Calu3 (cell line): ENCODE results near the gene TOM1L2. TPM values are rescaled to one million over a fixed set of nuclear protein-coding genes. Genes with fewer than 3 reads are reported as not detected.

Source experiments
- BruUV-seq: library from RNA; stranded (reverse); fragments of 400-500 nt; replicated peaks from 2 replicates; lab custom pipeline; 2021; lab: Mats Ljungman, UMichigan
- CTCF ChIA-PET: fragments of 300-600 bp; sonication (Branson Sonifier 250); formaldehyde crosslinking; loops from one replicate; lab custom pipeline; 2022; ENCODE audit warnings: antibody characterized with exemption; lab: Charles Lee
- DNase-seq: peaks from one replicate; pipeline ENCODE4 v3.0.0; 2022
- H3K27ac Mint-ChIP-seq: one replicate; pipeline ENCODE4 v1.8.0; 2022; ENCODE audit warnings: mixed read lengths; ENCODE audit not compliant: unreplicated experiment
- H3K27me3 Mint-ChIP-seq: one replicate; pipeline ENCODE4 v1.8.0; 2022; ENCODE audit warnings: mixed read lengths; ENCODE audit not compliant: unreplicated experiment
- H3K36me3 Mint-ChIP-seq: one replicate; pipeline ENCODE4 v1.8.0; 2022; ENCODE audit warnings: mild to moderate bottlenecking, moderate library complexity, mixed read lengths; ENCODE audit not compliant: insufficient read depth, unreplicated experiment
- H3K4me1 Mint-ChIP-seq: one replicate; pipeline ENCODE4 v1.8.0; 2022; ENCODE audit warnings: mild to moderate bottlenecking, low read depth, mixed read lengths; ENCODE audit not compliant: unreplicated experiment
- H3K4me3 Mint-ChIP-seq: one replicate; pipeline ENCODE4 v1.8.0; 2022; ENCODE audit warnings: mild to moderate bottlenecking, low read depth, moderate library complexity, mixed read lengths; ENCODE audit not compliant: unreplicated experiment
- H3K9me3 Mint-ChIP-seq: one replicate; pipeline ENCODE4 v1.8.0; 2022; ENCODE audit warnings: low read depth, mixed read lengths; ENCODE audit not compliant: unreplicated experiment
- intact Hi-C: fragments of 100-400 bp; cut with micrococcal nuclease; formaldehyde crosslinking; loops from one replicate; pipeline ENCODE4 v1.10.0; 2022; ENCODE audit not compliant: unreplicated experiment
- total RNA-seq: library from RNA; stranded (reverse); gene quantifications from 2 replicates; pipeline ENCODE4 v1.2.3, GENCODE V29; 2022
- TF ChIP-seq, protein P1 (sequence below): fragments of 200-600 bp; IDR thresholded peaks from one replicate; pipeline ENCODE4 v1.8.0; 2022; ENCODE audit warnings: antibody characterized with exemption; ENCODE audit not compliant: unreplicated experiment

Gene TOM1L2
- total RNA-seq, 1 experiment from 2014 or later = 20.1 TPM

DNA sequence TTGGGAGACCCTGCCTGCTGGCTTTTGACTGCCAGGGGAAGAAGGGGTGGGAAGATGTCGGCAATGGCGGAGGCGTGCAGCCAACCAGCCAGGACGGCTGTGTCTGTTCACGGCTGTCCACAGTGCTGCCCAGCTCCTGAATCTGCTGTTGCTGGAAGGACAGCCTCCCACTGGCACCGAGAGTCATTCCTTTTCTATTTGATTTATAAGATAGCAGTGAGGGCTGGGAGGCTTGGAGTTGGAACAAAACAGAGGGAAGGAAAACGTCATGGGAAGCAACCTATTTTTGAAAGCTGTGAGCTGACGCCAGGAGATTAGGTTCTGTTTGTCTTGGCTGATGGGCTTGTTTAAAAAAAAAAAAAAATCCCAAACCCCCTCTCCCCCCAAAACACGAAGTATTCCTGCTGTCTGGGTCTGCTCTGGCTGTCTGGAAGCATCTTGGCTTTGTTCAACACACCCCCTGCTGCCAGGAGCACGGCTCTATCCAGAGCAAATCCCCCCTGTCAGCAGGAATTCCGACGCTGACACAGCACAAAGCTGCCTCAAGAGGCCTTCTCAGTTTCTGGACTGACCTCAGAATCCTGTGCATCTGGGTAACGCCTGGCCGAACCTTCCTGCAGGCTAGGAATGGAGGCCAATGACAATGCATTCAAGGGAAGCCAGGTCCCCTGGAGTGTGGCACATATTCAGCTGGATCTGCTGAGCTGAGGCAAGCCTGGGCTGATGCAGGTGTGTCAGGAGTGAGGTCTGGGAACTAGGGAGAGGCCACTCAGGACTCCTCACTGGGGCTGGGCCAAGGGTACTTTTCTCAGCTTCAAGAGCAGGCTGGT, 94.5 kb downstream of the TOM1L2 start:
- CTCF ChIA-PET = no interaction called here

DNA sequence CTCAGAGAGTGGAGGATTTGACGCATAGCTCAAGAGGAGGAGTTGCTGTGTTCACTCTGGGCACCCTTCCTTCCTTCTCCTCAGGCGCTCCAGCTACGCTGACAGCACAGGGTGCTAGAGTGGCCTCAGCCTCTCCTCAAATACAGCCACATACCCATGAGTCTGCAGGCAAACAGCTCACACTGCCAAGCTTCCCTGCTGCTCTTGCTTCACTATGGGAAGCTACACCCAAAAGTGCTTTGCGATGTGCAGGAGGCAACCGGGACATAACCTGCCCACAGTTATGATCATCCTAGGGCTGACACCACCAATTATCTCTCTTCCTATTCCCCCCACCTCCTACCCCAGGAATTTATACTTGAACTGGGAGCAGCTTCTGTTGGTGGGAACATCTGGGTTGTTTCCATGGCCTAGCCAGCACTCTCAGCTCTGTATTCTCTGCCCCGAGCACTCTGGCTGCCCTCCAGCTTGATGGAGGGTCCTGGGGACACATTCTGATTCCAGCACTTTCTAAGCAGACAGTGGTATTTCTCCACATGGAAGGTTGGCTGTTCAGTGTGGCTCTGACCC, 95.2 kb downstream of the TOM1L2 start:
- CTCF ChIA-PET = interaction anchor here (0.7 to 1.0 kb wide), 2 partner anchors 36 to 134 kb away, joined by 3 to 7 read pairs; no protein-coding TSS in a partner anchor
- TF ChIP-seq, protein P1, sequence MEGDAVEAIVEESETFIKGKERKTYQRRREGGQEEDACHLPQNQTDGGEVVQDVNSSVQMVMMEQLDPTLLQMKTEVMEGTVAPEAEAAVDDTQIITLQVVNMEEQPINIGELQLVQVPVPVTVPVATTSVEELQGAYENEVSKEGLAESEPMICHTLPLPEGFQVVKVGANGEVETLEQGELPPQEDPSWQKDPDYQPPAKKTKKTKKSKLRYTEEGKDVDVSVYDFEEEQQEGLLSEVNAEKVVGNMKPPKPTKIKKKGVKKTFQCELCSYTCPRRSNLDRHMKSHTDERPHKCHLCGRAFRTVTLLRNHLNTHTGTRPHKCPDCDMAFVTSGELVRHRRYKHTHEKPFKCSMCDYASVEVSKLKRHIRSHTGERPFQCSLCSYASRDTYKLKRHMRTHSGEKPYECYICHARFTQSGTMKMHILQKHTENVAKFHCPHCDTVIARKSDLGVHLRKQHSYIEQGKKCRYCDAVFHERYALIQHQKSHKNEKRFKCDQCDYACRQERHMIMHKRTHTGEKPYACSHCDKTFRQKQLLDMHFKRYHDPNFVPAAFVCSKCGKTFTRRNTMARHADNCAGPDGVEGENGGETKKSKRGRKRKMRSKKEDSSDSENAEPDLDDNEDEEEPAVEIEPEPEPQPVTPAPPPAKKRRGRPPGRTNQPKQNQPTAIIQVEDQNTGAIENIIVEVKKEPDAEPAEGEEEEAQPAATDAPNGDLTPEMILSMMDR = no peak
- Mint-ChIP-seq H3K27me3 (no peaks in the 10 kb centered on the region), H3K27ac (no peak overlapping the region), H3K9me3 (no peaks in the 10 kb centered on the region), H3K4me1 (no peaks in the 10 kb centered on the region), H3K4me3 (no peak overlapping the region), H3K36me3 (no peaks in the 10 kb centered on the region)
- no peak for DNase-seq
- no TSS peak for BruUV-seq
- intact Hi-C loops = no loop called here

More for the DNA sequence above, 94.5 kb downstream of the TOM1L2 start:
- H3K9me3 Mint-ChIP-seq = no peaks in the 10 kb centered on the region
- no peak overlapping the region for H3K4me3 Mint-ChIP-seq
- DNase-seq = no peak
- TF ChIP-seq, protein P1 = no peak
- H3K36me3 Mint-ChIP-seq = no peaks in the 10 kb centered on the region
- BruUV-seq = no TSS peak
- intact Hi-C loops = no loop called here
- no peaks in the 10 kb centered on the region for H3K27me3 Mint-ChIP-seq
- no peak overlapping the region for H3K27ac Mint-ChIP-seq
- no peaks in the 10 kb centered on the region for H3K4me1 Mint-ChIP-seq

- no TSS peak for BruUV-seq
- H3K4me1 Mint-ChIP-seq = no peaks in the 10 kb centered on the region
- TF ChIP-seq, protein P1 = no peak
- CTCF ChIA-PET = no interaction called here
- no peaks in the 10 kb centered on the region for H3K9me3 Mint-ChIP-seq
- no peak for DNase-seq
- no peak overlapping the region for H3K27ac Mint-ChIP-seq
- no peaks in the 10 kb centered on the region for H3K36me3 Mint-ChIP-seq
- intact Hi-C loops = no loop called here
- H3K27me3 Mint-ChIP-seq = no peaks in the 10 kb centered on the region
- H3K4me3 Mint-ChIP-seq = no peak overlapping the region
Measured at GRCh38 chr17:17874478-17874877, 97.7 kb downstream of the TOM1L2 start.

GRCh38 chr17:17873450-17873991, 98.7 kb downstream of the TOM1L2 start:
- CTCF ChIA-PET = no interaction called here
- no peaks in the 10 kb centered on the region for H3K4me1 Mint-ChIP-seq
- DNase-seq = no peak
- no peaks in the 10 kb centered on the region for H3K36me3 Mint-ChIP-seq
- no peak overlapping the region for H3K4me3 Mint-ChIP-seq
- no peaks in the 10 kb centered on the region for H3K27me3 Mint-ChIP-seq
- TF ChIP-seq, protein P1 = no peak
- H3K9me3 Mint-ChIP-seq = no peaks in the 10 kb centered on the region
- intact Hi-C loops = no loop called here
- no TSS peak for BruUV-seq
- H3K27ac Mint-ChIP-seq = no peak overlapping the region
